WTC11 (cell line): ENCODE results near the gene RMI2.

Experiments used
- CREB1 ChIP-seq: sonication (generic); formaldehyde crosslinking; IDR thresholded peaks from 2 replicates; pipeline ENCODE4 v1.8.0; 2023; ENCODE audit warnings: mild to moderate bottlenecking, missing genetic modification reagents
- CTCF ChIP-seq: fragments of 200-600 bp; IDR thresholded peaks from 2 replicates; pipeline ENCODE4 v1.8.0; 2022; ENCODE audit warnings: antibody characterized with exemption
- EMX1 ChIP-seq: fragments of 250-450 bp; sonication (Bioruptor Pico); IDR thresholded peaks from 2 replicates; pipeline ENCODE4 v1.8.0; 2021; ENCODE audit warnings: mild to moderate bottlenecking
- FOXJ3 ChIP-seq: sonication (generic); formaldehyde crosslinking; IDR thresholded peaks from 2 replicates; pipeline ENCODE4 v1.9.0; 2021; ENCODE audit warnings: missing genetic modification reagents, mild to moderate bottlenecking, borderline replicate concordance
- GABPB1 ChIP-seq: sonication (generic); formaldehyde crosslinking; IDR thresholded peaks from 2 replicates; pipeline ENCODE4 v1.8.1; 2023; ENCODE audit warnings: mild to moderate bottlenecking, missing genetic modification reagents
- GTF2I ChIP-seq: fragments of 250-450 bp; sonication (Bioruptor Pico); conservative IDR thresholded peaks from 2 replicates; pipeline ENCODE4 v1.4.0; 2021; ENCODE audit warnings: mild to moderate bottlenecking
- PREB ChIP-seq: sonication (generic); formaldehyde crosslinking; IDR thresholded peaks from 2 replicates; pipeline ENCODE4 v1.8.1; 2022; ENCODE audit warnings: mild to moderate bottlenecking, missing genetic modification reagents, moderate library complexity, borderline replicate concordance
- SP1 ChIP-seq: sonication (generic); formaldehyde crosslinking; conservative IDR thresholded peaks from 2 replicates; pipeline ENCODE4 v1.8.1; 2022; ENCODE audit warnings: missing genetic modification reagents
- USF1 ChIP-seq: sonication (generic); formaldehyde crosslinking; IDR thresholded peaks from 2 replicates; pipeline ENCODE4 v1.8.0; 2022; ENCODE audit warnings: mild to moderate bottlenecking, missing genetic modification reagents

GRCh38 chr16:11372073-11372828 is 27.0 kb downstream of the RMI2 start:
- TF ChIP-seq FOXJ3 (CRISPR knock-in tag) (no peak), USF1 (no peak), CTCF (no peak), EMX1 (CRISPR knock-in tag) (no peak), SP1 (CRISPR knock-in tag) (no peak), GABPB1 (CRISPR knock-in tag) (no peak), PREB (CRISPR knock-in tag) (no peak), CREB1 (CRISPR knock-in tag) (no peak), GTF2I (CRISPR knock-in tag) (no peak)
